ENCODE measurements around the gene POLR2J3.
"Not testable (repeated sequence)": the region's sequence is repeated elsewhere in the genome, so short reads cannot be mapped to it uniquely, and the experiment has no call there.

Gene POLR2J3

GRCh38 chr7:102572261-102573239, at the start of gene POLR2J3:
Gene POLR2J3 (minus strand): TSS chr7:102572583. CDS start chr7:102572521, 62 bp downstream.
- peak; percentile 87 to 100 for DNase-seq (ENCODE audit: extremely low read depth in 1 of 2, low read depth in 1 of 2)

GRCh38 chr7:102618122-102618521, 45.7 kb upstream of the POLR2J3 start:
- not testable (repeated sequence) for DNase-seq (ENCODE audit: extremely low read depth in 1 of 2, low read depth in 1 of 2)

- peak in 1 of 2 donors; percentile 18 for DNase-seq (ENCODE audit: extremely low read depth in 1 of 2, low read depth in 1 of 2)
These were observed 44.2 kb upstream of the POLR2J3 start, which contains the start of gene RASA4 for GRCh38 chr7:102616507-102617125. Gene RASA4 (minus strand): TSS chr7:102616756. CDS start chr7:102616689, 67 bp downstream.

- DNase-seq (ENCODE audit: extremely low read depth in 1 of 2, low read depth in 1 of 2) = not testable (repeated sequence)
These were observed 43.5 kb upstream of the POLR2J3 start for GRCh38 chr7:102615930-102616329.

- not testable (repeated sequence) for DNase-seq (ENCODE audit: extremely low read depth in 1 of 2, low read depth in 1 of 2)
These were observed 42.5 kb upstream of the POLR2J3 start for GRCh38 chr7:102614873-102615272.

GRCh38 chr7:102614346-102614697, 41.9 kb upstream of the POLR2J3 start:
- DNase-seq (ENCODE audit: extremely low read depth in 1 of 2, low read depth in 1 of 2) = not testable (repeated sequence)

- not testable (repeated sequence) for DNase-seq (ENCODE audit: extremely low read depth in 1 of 2, low read depth in 1 of 2)
These were observed 41.4 kb upstream of the POLR2J3 start for GRCh38 chr7:102613575-102614345.

GRCh38 chr7:102611675-102612325, 39.4 kb upstream of the POLR2J3 start:
- not testable (repeated sequence) for DNase-seq (ENCODE audit: extremely low read depth in 1 of 2, low read depth in 1 of 2)

GRCh38 chr7:102611013-102611674, 38.8 kb upstream of the POLR2J3 start:
- DNase-seq (ENCODE audit: extremely low read depth in 1 of 2, low read depth in 1 of 2) = not testable (repeated sequence)

- DNase-seq (ENCODE audit: extremely low read depth in 1 of 2, low read depth in 1 of 2) = not testable (repeated sequence)
These were observed 38.1 kb upstream of the POLR2J3 start for GRCh38 chr7:102610441-102610840.

- not testable (repeated sequence) for DNase-seq (ENCODE audit: extremely low read depth in 1 of 2, low read depth in 1 of 2)
These were observed 37.4 kb upstream of the POLR2J3 start for GRCh38 chr7:102609734-102610133.

GRCh38 chr7:102606848-102607247, 34.5 kb upstream of the POLR2J3 start:
- DNase-seq (ENCODE audit: extremely low read depth in 1 of 2, low read depth in 1 of 2) = not testable (repeated sequence)

GRCh38 chr7:102604431-102605145, 32.2 kb upstream of the POLR2J3 start:
- DNase-seq (ENCODE audit: extremely low read depth in 1 of 2, low read depth in 1 of 2) = not testable (repeated sequence)

GRCh38 chr7:102602317-102602716, 29.9 kb upstream of the POLR2J3 start:
- not testable (repeated sequence) for DNase-seq (ENCODE audit: extremely low read depth in 1 of 2, low read depth in 1 of 2)

- DNase-seq (ENCODE audit: extremely low read depth in 1 of 2, low read depth in 1 of 2) = not testable (repeated sequence)
These were observed 27.3 kb upstream of the POLR2J3 start for GRCh38 chr7:102599699-102600098.

GRCh38 chr7:102596036-102596435, 23.7 kb upstream of the POLR2J3 start:
- not testable (repeated sequence) for DNase-seq (ENCODE audit: extremely low read depth in 1 of 2, low read depth in 1 of 2)

- not testable (repeated sequence) for DNase-seq (ENCODE audit: extremely low read depth in 1 of 2, low read depth in 1 of 2)
These were observed 21.4 kb upstream of the POLR2J3 start for GRCh38 chr7:102593637-102594334.

- not testable (repeated sequence) for DNase-seq (ENCODE audit: extremely low read depth in 1 of 2, low read depth in 1 of 2)
These were observed 20.2 kb upstream of the POLR2J3 start for GRCh38 chr7:102592477-102593019.
